NCI-H1105 treated with DMSO at 0.1 percent for 48 hours (cell line): ENCODE results near the gene OGFRL1.

Experiments used
- DNase-seq: peaks from one replicate; lab custom pipeline; 2025; lab: John Stamatoyannopoulos, UW

The OGFRL1 gene

GRCh38 chr6:71334768-71335167 lies 46.2 kb downstream of the OGFRL1 start:
- no peak for DNase-seq

DNA sequence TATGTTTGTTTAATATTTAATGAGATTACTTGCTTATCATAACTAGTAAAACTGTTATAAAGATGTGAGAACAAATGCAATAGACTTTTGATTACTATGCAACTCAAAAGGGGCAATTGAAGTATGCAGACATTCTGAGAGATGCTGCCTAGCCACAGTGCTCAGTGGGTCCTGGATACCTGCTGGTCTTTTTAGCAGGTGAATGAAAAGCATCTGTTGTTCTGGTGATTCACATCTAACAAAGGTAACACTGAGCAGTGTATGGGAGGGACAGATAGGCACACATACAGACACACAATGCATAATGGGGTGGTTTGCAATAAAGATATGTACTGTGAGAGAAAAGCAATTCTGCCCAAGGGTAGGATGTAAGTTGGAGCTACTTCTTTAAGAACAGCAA lies 46.9 kb downstream of the OGFRL1 start:
- DNase-seq, result no peak

- DNase-seq, result no peak
These were observed 48.3 kb downstream of the OGFRL1 start for GRCh38 chr6:71336901-71337300.

- DNase-seq, result no peak
These were observed 50.1 kb downstream of the OGFRL1 start for GRCh38 chr6:71338540-71339316.

- DNase-seq, result no peak
These were observed 54.2 kb downstream of the OGFRL1 start for GRCh38 chr6:71342772-71343171.

GRCh38 chr6:71345476-71346333 lies 57.1 kb downstream of the OGFRL1 start:
- DNase-seq, result no peak

DNA sequence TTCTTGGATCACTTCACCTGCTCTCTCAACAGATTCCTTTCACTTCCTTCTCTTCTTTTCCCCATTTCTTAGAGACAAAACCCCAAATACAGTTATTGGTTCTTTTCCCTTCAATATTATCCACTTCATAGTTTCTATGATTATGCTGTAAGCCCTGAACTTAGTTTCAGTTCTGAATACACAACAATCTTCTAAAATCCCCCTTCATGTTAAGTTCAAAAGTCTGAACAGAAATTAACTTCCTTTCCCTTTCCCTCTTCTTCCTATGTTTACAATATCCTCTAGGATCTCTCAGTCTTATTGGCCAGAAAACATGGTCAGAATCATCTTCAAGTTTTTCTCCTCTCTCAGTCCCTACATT lies 57.7 kb downstream of the OGFRL1 start:
- DNase-seq, result no peak

- DNase-seq, result no peak
These were observed 58.5 kb downstream of the OGFRL1 start for GRCh38 chr6:71347119-71347518.

- DNase-seq, result peak; percentile 57
These were observed 60.8 kb downstream of the OGFRL1 start for GRCh38 chr6:71349395-71349794.

GRCh38 chr6:71349976-71350615 lies 61.5 kb downstream of the OGFRL1 start:
- DNase-seq, result no peak

- DNase-seq, result no peak
These were observed 62.6 kb downstream of the OGFRL1 start for GRCh38 chr6:71351190-71351589.
